Measurements from ENCODE around the gene LCE1B.

DNA sequence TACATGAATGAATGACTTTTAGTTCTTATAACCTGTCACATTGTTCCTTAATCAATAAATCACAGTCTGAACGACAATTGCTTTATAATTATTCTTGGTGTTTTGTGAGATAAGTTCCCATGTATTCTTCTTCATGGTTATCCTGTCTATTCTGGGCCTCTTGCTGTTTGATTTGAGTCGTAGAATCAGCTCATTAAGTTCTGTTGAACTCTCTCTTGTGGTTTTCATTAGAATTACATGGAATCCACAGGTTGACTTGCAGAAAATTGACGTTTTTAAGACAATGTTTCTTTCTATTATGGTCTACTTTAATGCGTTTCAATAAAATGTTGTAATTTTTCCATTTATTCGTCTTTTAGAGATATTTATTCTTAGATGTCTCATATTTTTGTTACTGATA, 11.5 kb downstream of the LCE1B start:
- TF ChIP-seq, protein P1, sequence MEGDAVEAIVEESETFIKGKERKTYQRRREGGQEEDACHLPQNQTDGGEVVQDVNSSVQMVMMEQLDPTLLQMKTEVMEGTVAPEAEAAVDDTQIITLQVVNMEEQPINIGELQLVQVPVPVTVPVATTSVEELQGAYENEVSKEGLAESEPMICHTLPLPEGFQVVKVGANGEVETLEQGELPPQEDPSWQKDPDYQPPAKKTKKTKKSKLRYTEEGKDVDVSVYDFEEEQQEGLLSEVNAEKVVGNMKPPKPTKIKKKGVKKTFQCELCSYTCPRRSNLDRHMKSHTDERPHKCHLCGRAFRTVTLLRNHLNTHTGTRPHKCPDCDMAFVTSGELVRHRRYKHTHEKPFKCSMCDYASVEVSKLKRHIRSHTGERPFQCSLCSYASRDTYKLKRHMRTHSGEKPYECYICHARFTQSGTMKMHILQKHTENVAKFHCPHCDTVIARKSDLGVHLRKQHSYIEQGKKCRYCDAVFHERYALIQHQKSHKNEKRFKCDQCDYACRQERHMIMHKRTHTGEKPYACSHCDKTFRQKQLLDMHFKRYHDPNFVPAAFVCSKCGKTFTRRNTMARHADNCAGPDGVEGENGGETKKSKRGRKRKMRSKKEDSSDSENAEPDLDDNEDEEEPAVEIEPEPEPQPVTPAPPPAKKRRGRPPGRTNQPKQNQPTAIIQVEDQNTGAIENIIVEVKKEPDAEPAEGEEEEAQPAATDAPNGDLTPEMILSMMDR (IDR thresholded peaks at IDR 0.05), result no peak
- TF ChIP-seq EZH2 (IDR thresholded peaks at IDR 0.05) (no peak), EZH2phosphoT487 (IDR thresholded peaks at IDR 0.05) (no peak)
